Mucosa of stomach (tissue), 1 donor: ENCODE data around the gene DYNLT2.

ENCODE experiments used
- H3K27me3 ChIP-seq: one replicate; pipeline ENCODE4 v1.7.0; 2013; ENCODE audit warnings: mild to moderate bottlenecking, low read length; ENCODE audit not compliant: control insufficient read depth, insufficient read depth
- H3K36me3 ChIP-seq: one replicate; pipeline ENCODE4 v1.7.0; 2013; ENCODE audit warnings: low read length; ENCODE audit not compliant: control insufficient read depth, insufficient read depth
- H3K4me1 ChIP-seq: one replicate; pipeline ENCODE4 v1.7.0; 2013; ENCODE audit warnings: mild to moderate bottlenecking, low read length; ENCODE audit not compliant: control insufficient read depth, insufficient read depth
- H3K4me3 ChIP-seq: one replicate; pipeline ENCODE4 v1.7.0; 2013; ENCODE audit warnings: low read length
- H3K9ac ChIP-seq: one replicate; pipeline ENCODE4 v1.7.0; 2013; ENCODE audit warnings: mild to moderate bottlenecking, low read length, moderate library complexity
- H3K9me3 ChIP-seq: one replicate; pipeline ENCODE4 v1.7.0; 2013; ENCODE audit warnings: mild to moderate bottlenecking, low read length, moderate library complexity; ENCODE audit not compliant: control insufficient read depth
- donor health status: Pancreatic carcinoma.

Gene DYNLT2

DNA sequence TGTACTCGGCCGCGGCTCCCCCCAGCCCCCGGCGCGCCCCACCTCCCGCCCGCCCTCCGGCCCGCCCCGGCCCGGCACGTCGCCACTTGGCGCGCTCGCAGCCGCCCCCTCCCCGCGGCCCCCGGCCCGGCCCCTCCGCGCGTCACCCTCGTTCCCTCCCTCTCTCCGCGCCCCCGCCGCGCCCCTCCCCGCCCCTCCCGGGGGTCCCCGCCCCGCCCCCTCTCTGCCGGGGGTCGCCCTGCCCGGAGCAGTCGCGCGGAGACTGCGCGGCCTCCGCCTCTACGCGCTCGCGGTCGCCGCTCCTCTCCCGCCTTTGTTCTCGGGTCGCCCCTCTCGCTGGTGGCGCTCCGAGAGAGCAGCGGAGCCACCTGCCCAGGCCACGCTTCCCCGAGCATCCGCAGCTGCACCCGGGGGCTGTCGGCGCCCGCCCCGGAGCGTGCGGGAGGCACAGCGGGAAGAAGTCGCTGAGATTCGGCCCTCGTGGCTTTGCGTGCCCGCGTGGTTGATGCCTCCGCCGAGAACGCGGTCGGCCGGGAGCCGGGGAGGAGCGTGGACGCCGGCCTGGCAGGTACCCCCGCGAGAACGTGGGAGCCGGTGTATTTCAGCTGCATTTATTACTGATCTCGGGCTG is 26.8 kb downstream of the DYNLT2 start, which contains the start of gene PHF10:
Gene PHF10, minus strand, starts transcription at position 7 of the 631 bp plus-strand sequence. CDS start 569 bp downstream, outside the sequence.
- peaks cover 15% of the 10 kb centered on the region for H3K4me1 ChIP-seq
- peak within 1 kb of the TSS; percentile 82 for H3K9ac ChIP-seq
- H3K9me3 ChIP-seq = no peaks in the 10 kb centered on the region
- no peaks in the 10 kb centered on the region for H3K27me3 ChIP-seq
- peak within 1 kb of the TSS; percentile 60 for H3K4me3 ChIP-seq
- H3K36me3 ChIP-seq = no peaks in the 10 kb centered on the region

DNA sequence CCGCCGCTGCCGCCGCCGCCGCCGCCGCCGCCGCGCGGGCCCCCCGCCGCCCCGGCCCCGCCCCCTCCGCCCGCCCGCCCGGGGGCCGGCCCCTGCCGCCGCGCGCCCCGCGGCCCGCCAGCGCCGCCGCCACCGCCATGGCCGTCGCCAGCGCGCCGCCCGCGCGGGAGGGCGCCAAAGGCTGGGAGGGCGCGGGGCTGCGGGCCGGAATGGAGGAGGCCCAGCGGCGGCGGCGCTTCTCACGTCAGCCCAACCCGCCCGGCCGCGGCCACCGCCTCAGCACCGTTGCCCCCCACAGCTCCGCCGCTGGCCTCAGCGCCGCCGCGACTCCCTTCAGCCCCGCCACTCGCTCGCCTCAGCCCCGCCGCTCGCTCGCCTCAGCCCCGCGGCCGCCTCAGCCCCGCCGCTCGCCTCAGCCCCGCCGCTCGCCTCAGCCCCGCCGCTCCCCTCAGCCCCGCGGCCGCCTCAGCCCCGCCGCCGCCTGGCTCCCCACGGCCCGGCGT is 27.3 kb downstream of the DYNLT2 start:
- H3K4me3 ChIP-seq = no peak overlapping the region
- no peak overlapping the region for H3K9ac ChIP-seq
- H3K36me3 ChIP-seq = no peaks in the 10 kb centered on the region
- H3K27me3 ChIP-seq = no peaks in the 10 kb centered on the region
- H3K9me3 ChIP-seq = no peaks in the 10 kb centered on the region
- peaks cover 15% of the 10 kb centered on the region for H3K4me1 ChIP-seq

DNA sequence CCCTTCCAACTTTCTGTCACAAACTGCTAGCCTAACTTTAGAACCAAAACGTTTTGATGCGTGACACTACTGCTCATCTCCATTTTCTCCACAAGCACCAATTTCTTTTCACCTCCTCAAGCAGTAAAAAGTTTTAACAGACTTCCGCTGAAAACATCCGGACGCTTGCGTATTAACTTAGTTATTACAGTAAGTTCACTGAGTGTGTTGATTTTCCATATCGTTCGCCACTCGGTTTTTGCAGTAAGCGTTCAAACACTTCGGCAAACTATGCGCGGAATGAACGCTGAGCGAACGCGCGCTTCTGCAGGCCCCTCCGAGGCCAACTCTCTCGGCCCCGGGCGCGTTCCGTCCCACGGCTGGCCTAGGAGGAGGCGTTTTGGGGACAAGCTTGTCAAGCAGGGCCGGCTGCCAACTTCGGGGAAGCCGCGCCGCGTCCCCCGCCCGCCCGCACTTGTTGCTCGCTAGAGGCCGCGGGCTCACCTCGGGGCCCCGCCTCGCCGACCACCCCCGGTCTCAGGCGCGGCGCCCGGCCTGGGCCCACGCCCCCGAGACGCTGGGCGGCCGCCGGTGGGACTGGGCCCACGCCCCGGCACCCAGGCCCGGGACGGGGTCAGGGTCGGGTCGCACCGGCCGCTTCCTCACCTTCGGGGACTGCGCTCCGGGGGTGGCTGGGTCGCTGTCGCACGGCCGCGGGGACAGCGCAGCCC is 28.0 kb downstream of the DYNLT2 start:
- Histone ChIP-seq H3K9ac (peak overlapping the region; percentile 82), H3K4me3 (peak overlapping the region; percentile 60), H3K36me3 (no peaks in the 10 kb centered on the region), H3K4me1 (peaks cover 15% of the 10 kb centered on the region), H3K27me3 (no peaks in the 10 kb centered on the region), H3K9me3 (no peaks in the 10 kb centered on the region)

DNA sequence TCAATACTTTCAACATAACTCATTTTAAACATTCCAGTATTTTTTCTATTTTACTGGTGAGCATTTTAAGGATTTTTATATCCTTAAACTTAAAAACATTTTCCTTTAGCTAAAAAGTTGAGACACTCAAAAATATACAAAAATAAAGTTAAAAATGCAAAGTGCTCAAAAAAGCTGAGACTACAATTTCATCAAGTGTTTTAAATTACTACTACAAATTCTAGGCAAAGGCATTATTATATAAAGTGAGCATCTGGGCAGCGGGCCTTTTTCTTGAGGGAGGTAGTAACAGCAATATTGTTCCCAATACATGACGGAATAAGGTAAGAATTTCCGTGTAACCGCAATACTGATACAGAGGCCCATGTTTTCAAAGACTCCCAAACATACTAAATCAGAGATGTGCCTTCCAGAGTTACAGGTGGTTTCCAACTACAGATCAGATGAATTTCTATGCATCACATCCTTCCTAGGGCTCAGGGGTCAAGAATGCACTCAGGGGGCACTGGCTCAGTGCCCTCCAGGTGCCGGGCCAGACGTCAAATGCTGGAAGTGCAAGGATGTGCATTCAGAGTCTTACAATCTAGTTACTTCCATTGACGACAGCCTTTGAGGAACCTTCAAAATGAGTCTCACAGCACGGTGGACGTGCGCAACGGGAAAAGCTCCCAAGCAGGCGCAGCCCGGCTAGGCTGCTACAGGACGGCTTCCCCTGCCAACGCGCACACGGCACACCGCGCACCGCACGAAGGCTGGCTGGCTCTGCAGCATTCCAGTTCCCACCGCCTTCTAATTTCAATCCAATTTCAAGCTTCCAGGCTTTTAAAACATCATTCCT is 28.8 kb downstream of the DYNLT2 start:
- peak overlapping the region; percentile 60 for H3K4me3 ChIP-seq
- H3K9me3 ChIP-seq = no peaks in the 10 kb centered on the region
- H3K4me1 ChIP-seq = peaks cover 15% of the 10 kb centered on the region
- no peaks in the 10 kb centered on the region for H3K36me3 ChIP-seq
- no peaks in the 10 kb centered on the region for H3K27me3 ChIP-seq
- H3K9ac ChIP-seq = peak overlapping the region; percentile 82

DNA sequence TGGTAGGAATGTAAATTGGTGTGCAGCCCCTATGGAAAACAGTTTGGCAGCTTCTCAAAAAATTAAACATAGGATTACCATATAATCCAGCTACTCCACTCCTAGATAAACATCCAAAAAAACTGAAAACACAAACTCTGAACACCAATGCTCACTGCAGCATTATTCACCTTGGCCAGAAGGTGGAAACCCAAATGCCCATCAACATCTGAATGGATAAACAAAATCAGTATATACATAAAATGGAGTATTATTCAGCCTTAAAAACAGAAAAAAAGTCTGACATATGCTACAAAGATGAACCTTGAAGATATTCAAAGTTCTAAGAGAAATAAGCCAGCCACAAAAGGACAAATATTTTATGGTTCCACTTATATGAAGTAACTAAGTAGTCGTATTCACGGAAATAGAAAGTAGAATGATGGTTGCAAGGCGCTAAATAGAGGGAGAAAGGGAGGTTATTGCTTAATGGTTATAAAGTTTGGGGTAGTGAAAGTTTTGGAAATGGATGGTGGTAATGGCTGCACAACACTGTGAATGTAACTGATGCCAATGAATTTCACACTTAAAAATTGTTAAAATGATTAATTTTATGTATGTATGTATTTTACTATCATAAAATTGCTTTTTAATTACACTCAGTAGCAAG is 31.0 kb downstream of the DYNLT2 start:
- Histone ChIP-seq H3K9me3 (no peaks in the 10 kb centered on the region), H3K4me1 (peaks cover 6% of the 10 kb centered on the region), H3K36me3 (no peaks in the 10 kb centered on the region), H3K4me3 (no peak overlapping the region), H3K27me3 (no peaks in the 10 kb centered on the region), H3K9ac (no peak overlapping the region)

DNA sequence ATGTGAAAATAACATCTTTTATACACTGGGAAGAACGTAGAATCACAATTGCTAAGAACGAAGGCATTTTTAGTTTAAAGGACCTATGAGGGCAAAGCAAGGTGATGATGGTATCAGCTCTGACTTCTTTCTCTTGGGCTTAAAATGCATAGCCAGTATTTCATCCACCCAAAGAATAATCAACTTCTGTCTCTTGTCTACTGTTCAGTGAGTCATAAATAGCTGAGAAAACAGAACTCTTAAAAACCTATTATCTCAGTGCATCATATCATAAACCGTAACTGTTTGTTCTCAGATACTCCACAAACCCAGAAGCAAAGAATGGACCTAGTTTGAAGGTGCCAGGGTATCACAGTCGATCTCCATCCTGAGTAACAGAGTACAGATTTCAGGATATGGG is 32.3 kb downstream of the DYNLT2 start:
- Histone ChIP-seq H3K27me3 (no peaks in the 10 kb centered on the region), H3K9ac (no peak overlapping the region), H3K36me3 (peaks cover 4% of the 10 kb centered on the region), H3K9me3 (no peaks in the 10 kb centered on the region), H3K4me3 (no peak overlapping the region), H3K4me1 (no peaks in the 10 kb centered on the region)

DNA sequence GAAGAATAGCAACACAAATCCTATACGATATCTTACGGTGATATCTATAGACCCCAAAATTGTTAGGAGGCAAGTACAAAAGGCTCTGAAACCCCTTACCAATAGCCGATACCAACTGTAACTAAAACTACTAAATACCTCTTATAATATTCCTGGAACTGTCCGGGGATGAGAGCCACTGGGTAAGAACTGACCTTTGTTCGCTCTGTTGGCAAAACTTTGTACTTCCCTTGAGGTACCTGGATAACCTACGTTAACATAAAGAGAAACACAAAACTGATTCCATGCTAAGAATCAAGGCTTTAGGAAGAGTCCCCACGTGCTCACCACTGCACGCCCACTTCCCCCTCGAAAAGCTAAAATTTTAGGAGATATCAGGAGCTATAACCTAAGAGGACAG is 36.8 kb downstream of the DYNLT2 start:
- Histone ChIP-seq H3K27me3 (no peaks in the 10 kb centered on the region), H3K4me3 (no peak overlapping the region), H3K4me1 (no peaks in the 10 kb centered on the region), H3K9ac (no peak overlapping the region), H3K36me3 (peaks cover 7% of the 10 kb centered on the region), H3K9me3 (no peaks in the 10 kb centered on the region)

DNA sequence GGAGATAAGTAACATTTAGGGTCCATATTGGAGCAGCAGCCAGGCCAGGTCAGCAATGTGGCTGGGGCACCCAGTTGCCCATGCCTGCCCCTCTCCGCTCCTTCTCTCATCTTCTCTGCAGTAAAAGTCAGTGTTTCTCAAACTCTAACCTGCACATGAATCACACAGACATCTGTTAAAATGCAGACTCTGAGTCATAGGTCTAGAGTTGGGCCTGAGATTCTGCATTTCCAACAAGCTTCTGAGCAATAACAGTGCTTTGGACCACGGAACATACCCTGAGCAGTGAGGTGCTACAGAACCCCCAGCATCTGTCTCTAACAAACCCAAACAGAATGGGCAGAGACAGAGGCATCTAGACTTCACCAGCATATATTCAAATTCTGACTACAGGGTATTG is 37.2 kb downstream of the DYNLT2 start:
- H3K27me3 ChIP-seq = no peaks in the 10 kb centered on the region
- H3K4me1 ChIP-seq = no peaks in the 10 kb centered on the region
- peaks cover 7% of the 10 kb centered on the region for H3K36me3 ChIP-seq

DNA sequence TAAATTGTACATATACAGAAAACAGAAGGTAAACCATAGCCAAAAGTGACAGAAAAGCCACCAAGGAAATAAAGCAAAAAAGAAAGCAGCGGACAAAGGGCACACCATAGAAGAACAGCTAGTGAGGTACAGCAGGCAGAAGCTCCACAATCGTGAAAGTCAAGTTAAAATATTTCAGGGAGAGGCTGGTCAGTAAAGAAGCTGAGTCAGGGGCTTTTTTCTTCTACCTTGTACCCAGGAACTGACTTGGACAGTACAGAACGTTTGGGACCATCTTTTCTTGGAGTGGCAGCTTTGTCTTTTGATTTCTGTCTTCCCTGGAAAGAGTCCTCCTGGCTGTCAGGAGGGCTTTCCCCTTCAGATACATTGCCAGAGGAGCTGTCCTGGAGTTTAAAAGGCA is 41.4 kb downstream of the DYNLT2 start:
- no peak overlapping the region for H3K4me3 ChIP-seq
- peaks cover 7% of the 10 kb centered on the region for H3K36me3 ChIP-seq
- no peak overlapping the region for H3K9ac ChIP-seq
- H3K4me1 ChIP-seq = no peaks in the 10 kb centered on the region
- H3K27me3 ChIP-seq = no peaks in the 10 kb centered on the region
- no peaks in the 10 kb centered on the region for H3K9me3 ChIP-seq

More for the DNA sequence above, 37.2 kb downstream of the DYNLT2 start:
- Histone ChIP-seq H3K9ac (no peak overlapping the region), H3K9me3 (no peaks in the 10 kb centered on the region), H3K4me3 (no peak overlapping the region)

DNA sequence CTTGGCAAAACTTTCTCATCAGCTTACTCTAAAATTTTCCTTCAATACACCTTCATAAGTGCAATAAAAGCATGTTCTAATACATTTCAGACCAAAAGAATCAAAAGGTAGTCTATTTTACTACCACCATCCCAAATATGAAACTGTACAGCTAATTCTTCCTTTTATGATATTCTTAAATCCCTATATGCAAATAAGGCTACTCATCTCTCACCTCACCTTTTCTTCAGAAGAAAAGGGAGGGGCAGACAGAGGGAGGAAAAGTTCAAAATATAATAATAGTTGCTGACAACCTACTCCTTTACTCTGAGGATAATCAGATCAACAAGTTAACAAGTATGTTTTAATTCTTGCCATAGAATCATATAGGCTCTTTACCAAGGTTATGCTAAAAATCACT is 42.1 kb downstream of the DYNLT2 start:
- Histone ChIP-seq H3K4me3 (no peak overlapping the region), H3K36me3 (peaks cover 5% of the 10 kb centered on the region), H3K27me3 (no peaks in the 10 kb centered on the region), H3K9ac (no peak overlapping the region), H3K9me3 (no peaks in the 10 kb centered on the region), H3K4me1 (peaks cover under 1% of the 10 kb centered on the region)

DNA sequence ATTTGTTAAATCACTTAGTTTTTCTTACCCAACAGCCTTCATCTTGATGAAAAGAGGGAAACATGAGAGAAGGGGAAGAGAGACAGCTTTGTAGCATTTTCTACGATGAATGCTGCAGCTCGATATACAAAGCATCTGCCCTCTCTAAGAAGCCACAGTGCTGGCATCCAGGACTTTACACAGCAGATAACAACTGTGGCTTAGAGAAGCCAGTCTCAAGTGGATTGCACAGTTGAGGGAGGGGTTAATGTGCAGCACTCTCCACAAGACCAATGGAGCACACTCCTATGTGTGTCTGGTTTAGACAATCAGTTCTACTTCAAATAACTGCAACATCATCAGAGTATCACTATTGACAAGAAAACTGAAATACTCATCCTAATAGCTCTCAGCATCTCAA is 43.6 kb downstream of the DYNLT2 start:
- Histone ChIP-seq H3K36me3 (no peaks in the 10 kb centered on the region), H3K9ac (no peak overlapping the region), H3K27me3 (no peaks in the 10 kb centered on the region), H3K4me3 (no peak overlapping the region), H3K9me3 (no peaks in the 10 kb centered on the region), H3K4me1 (peaks cover 14% of the 10 kb centered on the region)
